ENCODE data around the gene RAG1.

RAG1 gene

GRCh38 chr11:36618363-36619047 lies 50.7 kb downstream of the RAG1 start:
- Histone ChIP-seq H3K9ac (ENCODE audit: low read length) (no peak overlapping the region), H3K9me3 (ENCODE audit: control insufficient read depth, low read length) (no peaks in the 10 kb centered on the region), H3K4me1 (ENCODE audit: control insufficient read depth, insufficient read depth, low read length) (no peaks in the 10 kb centered on the region), H3K4me3 (ENCODE audit: low read length) (no peak overlapping the region), H3K36me3 (ENCODE audit: control insufficient read depth, insufficient read depth, low read length) (no peaks in the 10 kb centered on the region), H3K27me3 (ENCODE audit: control insufficient read depth, insufficient read depth, low read length) (no peaks in the 10 kb centered on the region)

- H3K9me3 ChIP-seq (ENCODE audit: control insufficient read depth, low read length), result no peaks in the 10 kb centered on the region
- no peaks in the 10 kb centered on the region for H3K4me1 ChIP-seq (ENCODE audit: control insufficient read depth, insufficient read depth, low read length)
- H3K36me3 ChIP-seq (ENCODE audit: control insufficient read depth, insufficient read depth, low read length), result no peaks in the 10 kb centered on the region
- H3K9ac ChIP-seq (ENCODE audit: low read length), result no peak overlapping the region
- H3K27me3 ChIP-seq (ENCODE audit: control insufficient read depth, insufficient read depth, low read length), result no peaks in the 10 kb centered on the region
- no peak overlapping the region for H3K4me3 ChIP-seq (ENCODE audit: low read length)
Measured at GRCh38 chr11:36619502-36619901, 51.7 kb downstream of the RAG1 start.

- Histone ChIP-seq H3K27me3 (ENCODE audit: control insufficient read depth, insufficient read depth, low read length) (no peaks in the 10 kb centered on the region), H3K36me3 (ENCODE audit: control insufficient read depth, insufficient read depth, low read length) (no peaks in the 10 kb centered on the region), H3K9ac (ENCODE audit: low read length) (no peak overlapping the region), H3K4me3 (ENCODE audit: low read length) (no peak overlapping the region), H3K4me1 (ENCODE audit: control insufficient read depth, insufficient read depth, low read length) (no peaks in the 10 kb centered on the region), H3K9me3 (ENCODE audit: control insufficient read depth, low read length) (no peaks in the 10 kb centered on the region)
Measured at GRCh38 chr11:36620246-36620645, 52.4 kb downstream of the RAG1 start.

- Histone ChIP-seq H3K4me3 (ENCODE audit: low read length) (no peak overlapping the region), H3K36me3 (ENCODE audit: control insufficient read depth, insufficient read depth, low read length) (no peaks in the 10 kb centered on the region), H3K9me3 (ENCODE audit: control insufficient read depth, low read length) (no peaks in the 10 kb centered on the region), H3K4me1 (ENCODE audit: control insufficient read depth, insufficient read depth, low read length) (no peaks in the 10 kb centered on the region), H3K27me3 (ENCODE audit: control insufficient read depth, insufficient read depth, low read length) (no peaks in the 10 kb centered on the region), H3K9ac (ENCODE audit: low read length) (no peak overlapping the region)
Measured at GRCh38 chr11:36622431-36623136, 54.8 kb downstream of the RAG1 start.

DNA sequence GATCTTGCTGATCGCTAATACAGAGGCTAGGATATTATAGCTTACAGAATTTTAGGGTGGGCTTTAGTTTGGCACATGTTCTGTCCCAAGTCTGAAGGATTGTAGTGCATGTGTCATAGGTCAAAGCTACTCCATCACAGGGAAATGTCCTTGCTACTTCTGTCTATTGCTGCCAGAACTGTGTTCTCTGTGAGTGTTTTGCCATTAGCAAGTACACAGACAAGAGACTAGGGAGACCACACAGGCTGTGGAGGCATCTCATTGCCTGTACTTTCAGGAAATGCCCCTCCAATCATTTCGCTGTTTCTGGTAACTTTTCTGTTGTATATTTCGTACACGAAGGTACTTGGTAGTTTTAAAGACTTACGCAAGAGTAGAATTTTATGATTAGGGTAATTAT lies 55.7 kb downstream of the RAG1 start:
- H3K9ac ChIP-seq (ENCODE audit: low read length), result no peak overlapping the region
- H3K9me3 ChIP-seq (ENCODE audit: control insufficient read depth, low read length), result no peaks in the 10 kb centered on the region
- no peaks in the 10 kb centered on the region for H3K27me3 ChIP-seq (ENCODE audit: control insufficient read depth, insufficient read depth, low read length)
- no peaks in the 10 kb centered on the region for H3K36me3 ChIP-seq (ENCODE audit: control insufficient read depth, insufficient read depth, low read length)
- no peaks in the 10 kb centered on the region for H3K4me1 ChIP-seq (ENCODE audit: control insufficient read depth, insufficient read depth, low read length)
- H3K4me3 ChIP-seq (ENCODE audit: low read length), result no peak overlapping the region

DNA sequence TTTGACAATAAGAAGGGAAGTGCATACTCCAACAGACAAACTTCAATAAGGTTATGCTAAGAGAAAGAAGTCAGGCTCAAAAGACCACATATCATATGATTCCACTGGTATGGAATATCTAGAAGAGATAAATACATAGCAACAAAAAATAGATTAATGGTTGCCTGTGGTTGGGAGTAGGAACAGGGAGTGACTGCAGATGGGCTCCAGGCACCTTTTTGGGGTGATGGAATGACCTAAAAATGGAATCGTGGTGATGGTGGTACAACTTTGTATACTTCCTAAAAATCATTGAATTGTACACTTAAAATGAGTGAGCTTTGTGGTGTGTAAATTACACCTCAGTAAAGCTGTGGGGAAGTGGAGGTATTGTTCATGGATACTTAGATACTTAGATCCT lies 59.2 kb downstream of the RAG1 start:
- Histone ChIP-seq H3K27me3 (ENCODE audit: control insufficient read depth, insufficient read depth, low read length) (no peaks in the 10 kb centered on the region), H3K9me3 (ENCODE audit: control insufficient read depth, low read length) (no peaks in the 10 kb centered on the region), H3K4me3 (ENCODE audit: low read length) (no peak overlapping the region), H3K36me3 (ENCODE audit: control insufficient read depth, insufficient read depth, low read length) (no peaks in the 10 kb centered on the region), H3K4me1 (ENCODE audit: control insufficient read depth, insufficient read depth, low read length) (no peaks in the 10 kb centered on the region), H3K9ac (ENCODE audit: low read length) (no peak overlapping the region)

- Histone ChIP-seq H3K4me1 (ENCODE audit: control insufficient read depth, insufficient read depth, low read length) (no peaks in the 10 kb centered on the region), H3K9ac (ENCODE audit: low read length) (no peak overlapping the region), H3K27me3 (ENCODE audit: control insufficient read depth, insufficient read depth, low read length) (no peaks in the 10 kb centered on the region), H3K9me3 (ENCODE audit: control insufficient read depth, low read length) (no peaks in the 10 kb centered on the region), H3K36me3 (ENCODE audit: control insufficient read depth, insufficient read depth, low read length) (no peaks in the 10 kb centered on the region), H3K4me3 (ENCODE audit: low read length) (no peak overlapping the region)
Measured at GRCh38 chr11:36627471-36627870, 59.7 kb downstream of the RAG1 start.

GRCh38 chr11:36628141-36628540 lies 60.3 kb downstream of the RAG1 start:
- Histone ChIP-seq H3K4me1 (ENCODE audit: control insufficient read depth, insufficient read depth, low read length) (no peaks in the 10 kb centered on the region), H3K9me3 (ENCODE audit: control insufficient read depth, low read length) (no peaks in the 10 kb centered on the region), H3K4me3 (ENCODE audit: low read length) (no peak overlapping the region), H3K36me3 (ENCODE audit: control insufficient read depth, insufficient read depth, low read length) (no peaks in the 10 kb centered on the region), H3K27me3 (ENCODE audit: control insufficient read depth, insufficient read depth, low read length) (no peaks in the 10 kb centered on the region), H3K9ac (ENCODE audit: low read length) (no peak overlapping the region)

GRCh38 chr11:36628765-36629244 lies 61.0 kb downstream of the RAG1 start:
- H3K36me3 ChIP-seq (ENCODE audit: control insufficient read depth, insufficient read depth, low read length), result no peaks in the 10 kb centered on the region
- H3K27me3 ChIP-seq (ENCODE audit: control insufficient read depth, insufficient read depth, low read length), result no peaks in the 10 kb centered on the region
- no peak overlapping the region for H3K9ac ChIP-seq (ENCODE audit: low read length)
- no peaks in the 10 kb centered on the region for H3K4me1 ChIP-seq (ENCODE audit: control insufficient read depth, insufficient read depth, low read length)
- no peaks in the 10 kb centered on the region for H3K9me3 ChIP-seq (ENCODE audit: control insufficient read depth, low read length)
- H3K4me3 ChIP-seq (ENCODE audit: low read length), result no peak overlapping the region

Data from mucosa of stomach (tissue), 1 donor.